CD4-positive, alpha-beta T cell treated with Interleukin-6 at 100 ng/mL for 8 hours (primary cell): ENCODE measurements around the gene TMEM218.
A peak's percentile ranks its signal among the peaks of the same experiment; 100 is the strongest.
"Not testable (repeated sequence)": the region's sequence is repeated elsewhere in the genome, so short reads cannot be mapped to it uniquely, and the experiment has no call there.

Source experiments
- DNase-seq: peaks from one replicate; pipeline ENCODE4 v3.0.0-alpha.2; 2020; ENCODE audit warnings: mixed read lengths, low spot score

The TMEM218 gene

DNA sequence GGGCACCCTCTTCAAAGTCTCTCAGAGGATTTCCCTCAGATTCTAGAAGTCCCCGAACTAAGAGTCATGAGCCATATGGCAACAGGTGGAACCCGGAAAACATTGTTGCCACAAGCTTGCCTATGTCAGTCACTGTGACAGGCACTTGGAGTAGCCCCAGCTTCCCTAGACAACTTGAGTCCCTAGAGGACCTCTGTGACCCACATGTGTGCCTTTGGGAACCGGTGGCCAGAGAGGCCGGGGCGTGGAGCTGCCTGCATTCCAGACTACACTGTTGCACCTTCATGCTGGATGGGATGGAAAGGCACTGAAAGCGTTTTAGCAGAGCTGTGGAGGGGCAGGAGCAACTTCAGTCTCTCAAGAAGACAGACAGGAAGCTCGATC lies 36.2 kb downstream of the TMEM218 start:
- no peak for DNase-seq

DNA sequence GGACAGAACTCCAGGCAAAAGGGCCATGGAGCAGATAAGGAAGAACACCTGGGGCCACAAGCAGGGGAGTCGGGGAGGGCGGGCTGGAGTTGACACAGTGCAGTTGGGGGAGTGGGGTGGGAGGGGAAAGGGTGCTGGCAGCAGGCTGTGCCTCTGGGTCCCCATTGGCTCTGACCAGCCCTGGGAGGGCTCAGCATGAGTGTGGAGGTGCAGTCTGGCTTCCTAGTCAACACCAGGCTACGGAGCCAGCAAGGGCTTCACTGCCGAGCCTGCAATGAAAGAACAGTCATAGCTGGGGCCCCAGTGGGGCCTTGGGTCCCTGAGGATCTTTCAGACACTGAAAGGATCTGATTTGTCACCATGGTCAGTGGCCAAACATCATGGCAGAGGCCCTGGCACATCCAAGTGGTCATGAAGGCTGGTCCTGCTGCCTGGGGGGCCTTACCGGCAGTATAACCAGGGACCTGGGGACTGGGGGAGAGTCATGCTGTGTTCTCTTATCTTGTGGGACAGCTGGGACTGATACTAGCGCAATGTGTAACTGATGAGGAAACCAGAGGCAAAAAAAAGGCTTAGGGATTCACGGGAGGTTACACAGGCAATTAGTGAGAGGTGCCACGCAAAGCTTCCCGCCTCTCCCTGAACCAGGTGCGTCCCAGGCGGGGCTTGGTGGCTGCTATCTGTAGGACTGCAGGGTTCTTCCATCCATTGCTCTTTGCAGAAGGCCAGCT lies 36.8 kb downstream of the TMEM218 start:
- no peak for DNase-seq

DNA sequence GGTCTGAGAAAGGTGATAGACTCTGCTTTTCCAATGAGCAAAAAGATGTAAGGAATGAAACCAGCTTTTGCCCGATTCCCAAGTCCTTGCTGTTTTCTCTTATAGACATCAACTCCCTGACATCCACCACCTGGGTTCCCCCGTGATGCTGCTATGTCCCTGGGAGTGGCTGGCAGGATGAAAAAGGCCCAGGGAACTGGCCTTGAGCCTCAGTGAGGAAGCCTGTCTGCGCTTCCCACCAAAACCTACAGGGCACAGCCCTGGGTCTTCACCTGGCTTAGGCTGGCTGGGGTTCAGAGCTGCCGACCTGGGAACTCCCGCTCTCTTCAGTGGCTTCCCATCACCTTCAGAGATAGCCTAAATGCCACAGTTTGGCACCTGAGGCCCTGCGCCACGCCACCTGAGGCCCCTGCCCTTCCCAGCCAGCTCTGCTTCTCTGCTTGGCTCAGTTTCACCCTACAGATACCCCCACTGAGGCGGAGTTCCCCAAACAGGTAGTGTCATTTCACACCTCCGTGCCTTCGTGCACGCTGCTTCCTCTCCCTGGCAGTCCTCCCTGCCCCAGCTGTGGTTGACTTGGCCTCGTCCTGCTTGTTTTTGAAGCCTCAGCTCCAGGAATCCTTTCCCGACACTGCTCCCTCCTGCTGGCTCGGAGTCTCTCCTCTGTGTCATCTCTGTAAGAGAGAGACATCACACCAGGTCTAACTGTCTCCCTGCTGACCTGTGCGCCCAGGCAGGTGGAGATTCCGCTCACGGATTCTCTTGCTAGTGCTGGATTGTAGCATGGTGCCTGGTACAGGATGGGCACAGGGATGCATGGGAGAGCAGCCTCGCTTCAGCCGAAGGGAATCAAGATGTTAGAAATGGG lies 37.6 kb downstream of the TMEM218 start:
- DNase-seq = no peak

DNA sequence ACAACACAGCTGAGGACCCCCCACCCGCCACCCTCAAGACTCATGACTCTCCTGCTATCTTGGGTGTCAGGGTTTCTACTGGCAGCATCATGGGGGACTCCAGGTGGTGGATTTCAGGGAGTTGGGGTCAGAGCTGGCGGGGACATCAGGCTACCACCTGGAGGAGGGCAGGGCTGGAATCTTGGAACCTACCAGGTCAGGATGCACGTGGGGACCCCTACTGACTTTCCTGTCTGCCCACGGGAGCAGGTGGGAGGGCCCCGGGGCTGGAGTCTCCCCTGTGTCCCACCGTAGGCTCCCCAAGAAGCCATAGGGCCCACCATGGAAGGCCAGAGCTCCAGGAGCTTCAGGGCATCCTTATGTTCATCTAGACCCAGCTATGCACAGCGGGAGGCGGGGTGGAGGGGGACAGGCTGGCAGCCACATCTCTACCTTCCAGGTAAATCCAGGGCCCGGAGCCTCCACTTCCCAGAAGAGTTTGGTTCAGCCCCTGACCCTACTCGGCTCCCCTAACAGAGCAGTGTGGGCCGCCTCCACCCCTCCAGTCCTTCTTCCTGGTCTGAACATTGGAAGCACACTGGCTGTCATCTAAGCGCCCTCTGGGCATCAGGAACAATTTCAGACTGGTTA lies 38.4 kb downstream of the TMEM218 start:
- no peak for DNase-seq

DNA sequence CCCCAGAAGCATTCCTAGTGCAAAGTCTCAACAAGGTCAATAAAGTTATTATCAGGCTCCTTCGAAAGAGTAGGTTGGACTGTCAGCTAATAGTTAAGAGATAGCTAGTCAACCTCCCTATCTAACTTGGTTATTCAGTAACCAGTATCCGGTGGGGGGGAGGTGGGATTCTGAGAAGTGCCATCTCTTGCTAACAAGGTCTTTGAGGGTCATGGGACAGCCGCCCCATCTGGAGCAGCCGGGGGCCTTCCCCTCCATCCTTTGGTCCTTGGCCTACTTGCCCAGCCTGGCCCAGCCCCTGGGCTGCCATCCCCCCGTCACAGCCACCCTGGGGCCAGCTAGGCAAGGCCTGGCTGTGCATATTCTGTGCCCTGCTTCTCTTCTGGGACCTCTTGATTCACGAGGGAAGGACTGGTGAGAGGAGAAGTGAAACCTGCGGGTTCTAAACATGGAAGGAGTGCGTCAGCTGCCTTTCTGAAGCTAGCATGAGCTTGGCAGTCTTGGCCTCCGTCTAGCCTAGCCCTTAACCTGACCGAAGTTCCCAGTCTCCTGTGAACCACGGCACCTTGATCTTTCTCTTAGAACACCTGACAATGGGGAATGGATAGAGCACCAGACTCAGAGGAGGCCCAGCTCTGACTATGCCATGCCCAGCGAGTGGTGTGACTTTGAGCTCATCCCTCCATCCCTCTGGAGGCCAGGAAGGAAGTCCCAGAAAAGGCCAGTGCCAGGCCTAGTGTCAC lies 39.0 kb downstream of the TMEM218 start:
- DNase-seq = no peak

DNA sequence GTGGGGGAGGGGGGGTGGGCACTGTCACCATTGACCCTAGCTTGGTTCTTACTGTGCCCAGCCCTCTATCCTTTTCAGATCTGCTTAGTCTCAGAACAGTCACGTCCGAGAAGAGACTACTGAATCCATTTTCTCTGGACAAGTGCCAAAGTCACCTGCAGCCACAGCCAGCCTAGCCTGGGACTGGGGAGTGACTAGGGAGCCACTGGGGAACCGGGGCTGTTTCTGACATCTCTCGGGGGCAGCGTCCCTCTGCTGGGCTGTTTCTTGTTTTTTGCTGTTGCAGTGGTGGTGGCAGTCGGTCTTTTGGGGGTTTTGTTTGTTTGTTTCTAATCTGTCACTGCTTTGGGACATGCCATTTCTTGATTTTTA lies 39.6 kb downstream of the TMEM218 start:
- no peak for DNase-seq

DNA sequence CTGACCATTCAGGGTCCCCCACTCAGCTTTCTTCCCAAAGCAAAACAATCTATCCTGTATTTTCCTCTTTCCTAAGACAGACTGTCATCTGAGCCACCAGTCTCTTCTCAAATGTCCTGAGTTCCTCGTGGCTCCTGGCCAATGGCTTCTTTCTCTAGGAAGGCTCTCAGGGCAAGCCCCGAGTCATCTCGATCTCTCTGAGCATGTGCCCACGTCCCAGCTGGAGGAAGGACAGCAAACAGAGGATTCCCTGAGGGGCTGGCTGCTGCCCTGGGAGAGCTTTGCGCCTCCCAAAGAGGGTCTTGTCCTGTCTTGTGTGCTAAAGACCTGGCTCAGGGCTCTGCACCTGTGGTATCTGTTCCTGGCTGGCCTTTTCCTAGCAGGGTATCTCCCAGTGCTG lies 40.0 kb downstream of the TMEM218 start:
- DNase-seq = no peak

DNA sequence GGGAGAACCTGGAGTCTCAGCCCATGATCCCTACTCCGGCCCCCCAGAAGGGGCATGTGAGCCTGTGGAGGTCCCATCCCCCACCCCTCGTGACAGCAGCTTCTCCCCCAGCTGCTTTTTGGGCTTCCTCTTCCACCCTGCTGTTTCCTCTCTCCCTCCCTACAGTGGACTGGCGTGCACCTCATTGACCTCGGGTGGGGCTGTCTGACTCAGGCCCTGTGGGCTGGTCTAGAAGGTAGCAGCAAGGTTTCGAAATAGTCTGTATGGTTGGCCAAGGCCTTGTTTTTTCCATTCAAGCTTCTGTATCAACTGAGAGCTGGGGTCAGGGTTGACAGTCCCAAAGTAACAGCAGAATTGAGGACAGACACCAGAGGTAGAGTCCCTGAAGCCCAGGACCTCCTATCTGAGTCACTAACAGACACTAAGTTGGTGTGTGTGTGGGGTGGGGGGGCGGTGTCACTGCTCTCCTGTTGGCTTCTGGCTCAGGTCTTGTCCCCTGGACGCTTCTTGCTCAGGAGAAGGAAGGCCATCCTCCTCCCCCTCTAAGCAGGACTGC lies 40.6 kb downstream of the TMEM218 start:
- DNase-seq = no peak

DNA sequence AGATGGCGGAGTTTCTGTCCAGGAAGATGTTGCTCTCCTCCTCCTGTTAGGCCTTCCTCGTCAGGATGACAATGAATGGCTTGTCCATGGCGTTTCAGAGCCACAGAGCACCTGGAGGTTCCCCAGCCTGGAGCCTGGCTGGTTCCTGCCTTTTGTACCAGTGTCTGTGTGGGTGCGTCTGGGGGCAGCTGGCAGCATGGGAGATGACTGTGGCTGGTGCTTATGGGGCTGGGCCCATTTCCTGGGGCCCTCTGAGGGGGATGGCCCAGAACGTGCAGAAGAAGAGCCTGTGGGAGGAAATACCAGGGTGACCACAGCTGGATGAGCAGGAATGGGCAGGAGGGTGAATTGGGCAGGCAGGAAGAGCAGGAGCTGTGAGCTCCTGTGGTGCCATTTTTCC lies 41.6 kb downstream of the TMEM218 start:
- no peak for DNase-seq

DNA sequence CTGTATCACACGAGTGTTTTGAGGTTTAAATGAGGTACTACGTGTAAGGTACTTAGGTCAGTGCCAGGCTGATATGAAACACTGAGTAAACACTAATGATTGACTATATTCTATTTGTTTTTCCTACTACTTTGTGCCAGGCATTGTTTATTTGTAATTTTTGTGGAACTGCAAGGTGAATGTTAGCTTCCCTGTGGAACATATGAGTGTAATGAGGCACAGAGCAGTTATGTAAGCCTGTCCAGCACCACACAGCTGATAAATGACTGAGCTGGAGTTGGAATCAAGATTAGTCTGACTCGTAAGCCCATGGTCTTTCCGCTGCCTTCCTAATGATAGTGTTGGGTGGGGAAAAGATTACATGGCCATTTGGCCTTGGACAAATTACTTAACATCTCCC lies 42.4 kb downstream of the TMEM218 start:
- DNase-seq = no peak

DNA sequence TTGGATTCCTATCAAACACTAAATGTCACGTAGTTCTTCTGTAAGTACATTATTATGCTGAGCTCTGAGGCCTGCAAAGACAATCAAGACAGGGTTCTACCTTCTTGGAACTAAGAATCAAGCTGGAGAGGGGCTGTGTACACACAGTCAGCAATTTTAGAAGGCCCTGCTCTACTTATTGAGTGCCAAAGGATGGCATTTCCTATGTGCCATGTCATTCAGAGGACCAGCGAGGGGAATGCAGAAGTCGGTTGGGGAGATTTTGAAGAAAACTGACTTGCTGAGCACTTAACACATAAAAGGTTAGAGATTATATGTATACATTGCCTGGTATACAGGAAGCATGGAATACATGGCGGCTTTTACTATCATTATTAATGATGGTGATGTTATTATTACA lies 43.1 kb downstream of the TMEM218 start:
- DNase-seq = no peak

DNA sequence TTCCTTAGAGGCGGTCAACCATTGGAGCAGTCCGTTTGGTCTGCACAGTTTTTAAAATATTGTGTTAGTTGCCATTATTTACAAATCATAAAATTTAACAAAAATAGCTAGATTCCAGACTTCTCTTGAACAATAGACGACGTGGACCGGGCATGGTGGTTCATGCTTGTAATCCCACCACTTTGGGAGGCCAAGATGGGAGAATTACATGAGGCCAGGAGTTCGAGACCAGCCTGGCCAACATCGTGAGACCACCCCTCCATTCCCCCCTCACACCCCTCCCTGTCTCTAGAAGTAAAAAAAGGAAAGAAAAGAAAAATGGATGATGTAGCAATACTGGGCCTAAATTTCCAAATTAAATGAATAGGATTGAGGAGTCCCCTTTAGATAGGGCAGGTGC lies 47.4 kb downstream of the TMEM218 start:
- no peak for DNase-seq

DNA sequence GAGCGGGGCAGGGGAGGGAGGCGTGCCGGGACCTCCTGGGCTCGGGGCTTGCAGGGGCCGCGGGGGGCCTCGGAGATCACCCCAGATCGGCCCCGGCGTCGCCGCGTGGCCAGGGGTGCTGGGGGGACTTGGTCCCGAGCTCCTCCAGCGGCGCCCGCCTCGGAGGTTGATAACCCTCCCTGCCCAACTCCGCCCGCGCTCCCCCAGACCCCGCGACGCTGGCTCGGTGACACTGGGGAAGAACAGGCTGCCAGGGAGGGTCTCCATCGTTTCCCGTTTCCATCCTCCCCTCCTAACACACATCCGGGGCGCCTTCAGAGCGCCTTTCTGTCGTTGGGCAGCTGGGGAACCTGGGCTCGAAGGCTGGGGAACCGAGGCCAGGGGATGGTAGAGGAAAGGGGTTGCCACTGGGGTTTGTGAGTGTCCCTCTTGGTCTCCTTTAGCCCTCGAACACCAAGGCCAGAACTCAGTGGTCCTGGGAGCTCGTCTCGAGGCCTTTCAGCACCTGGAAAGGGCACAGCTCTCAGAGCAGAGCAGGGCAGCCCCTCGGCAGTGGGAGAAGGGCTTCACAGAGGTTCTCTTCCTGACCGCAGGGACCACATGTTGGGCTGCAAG lies 47.9 kb downstream of the TMEM218 start:
- DNase-seq = no peak

DNA sequence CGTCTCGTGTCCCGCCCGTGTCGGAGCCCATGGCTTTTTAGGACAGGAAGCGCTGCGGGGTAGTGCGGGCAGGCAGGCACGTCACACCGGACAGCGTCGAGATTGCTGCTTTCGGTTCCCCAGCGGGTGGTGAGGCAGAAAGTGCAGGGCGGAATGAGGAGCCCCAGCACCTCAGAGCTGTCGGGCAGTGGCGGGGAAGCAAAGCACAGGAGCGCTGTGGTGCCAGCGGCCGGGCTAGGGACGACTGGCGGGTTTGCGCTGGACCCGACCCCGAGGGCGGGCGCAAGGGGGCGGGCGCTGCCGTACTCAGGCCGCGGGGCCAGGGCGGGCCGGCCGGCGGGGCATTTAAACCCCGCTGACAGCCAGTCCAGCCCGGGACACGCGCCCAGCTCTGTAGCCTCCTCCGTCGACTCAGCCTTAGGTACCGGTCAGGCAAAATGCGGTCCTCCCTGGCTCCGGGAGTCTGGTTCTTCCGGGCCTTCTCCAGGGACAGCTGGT lies 48.4 kb downstream of the TMEM218 start, which contains the start of gene SLC37A2:
Gene SLC37A2 (plus strand): TSS at position 375 of the 498 bp plus-strand sequence. CDS start 63 bp downstream, at position 438.
- DNase-seq = peak; percentile 14

DNA sequence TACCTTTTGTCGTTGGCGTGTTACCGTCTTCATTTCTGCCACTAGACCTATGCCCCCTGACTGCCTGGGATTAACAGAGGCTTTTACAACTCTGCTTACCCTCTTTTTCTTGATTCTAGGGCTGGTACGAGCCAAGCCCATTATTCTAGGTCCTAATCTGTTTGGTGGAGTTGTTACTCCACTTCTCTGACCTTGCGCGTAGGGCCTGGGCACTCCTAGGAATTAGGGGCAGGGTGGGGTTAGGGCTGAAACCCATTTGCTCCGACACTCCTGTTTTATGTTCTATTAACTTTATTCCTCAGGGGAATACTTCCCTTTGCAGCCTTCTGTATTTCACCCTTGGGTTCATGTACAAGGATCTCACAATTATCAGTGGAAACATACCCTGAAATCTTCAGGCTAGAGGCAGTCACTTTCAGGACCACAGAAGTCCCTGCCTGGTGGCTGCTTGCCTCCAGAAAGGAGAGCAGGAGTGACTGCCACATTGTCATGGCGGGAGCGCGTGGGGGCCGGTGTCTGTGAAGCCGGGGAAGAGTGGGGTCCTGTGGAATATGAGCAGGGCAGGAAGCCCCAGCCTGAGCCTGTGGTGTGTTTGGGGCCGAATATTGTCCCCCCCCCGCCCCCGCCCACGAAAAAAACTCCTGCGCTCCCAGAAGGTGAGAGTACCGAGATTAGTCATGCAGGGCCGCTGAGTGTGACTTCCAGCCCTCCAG lies 49.1 kb downstream of the TMEM218 start:
- no peak for DNase-seq

DNA sequence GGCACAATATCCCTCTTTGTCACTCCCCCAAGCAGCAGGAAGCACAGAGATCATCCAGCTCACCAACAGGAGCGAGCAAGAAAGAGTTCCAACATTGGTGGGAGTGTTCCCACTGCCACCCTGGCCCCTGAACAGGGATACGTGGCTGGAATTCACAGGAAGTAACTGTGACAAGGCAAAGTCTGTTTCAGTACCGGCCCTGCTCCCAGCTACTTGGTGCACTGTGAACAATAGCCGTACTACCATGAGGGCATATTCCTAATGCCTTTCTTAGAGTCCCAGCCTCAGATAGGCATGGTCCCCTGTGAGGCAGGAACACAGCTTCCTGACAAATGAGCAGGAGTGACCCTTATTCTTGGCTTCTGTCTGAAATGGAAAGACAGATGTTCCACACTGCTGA lies 50.1 kb downstream of the TMEM218 start:
- DNase-seq = no peak

DNA sequence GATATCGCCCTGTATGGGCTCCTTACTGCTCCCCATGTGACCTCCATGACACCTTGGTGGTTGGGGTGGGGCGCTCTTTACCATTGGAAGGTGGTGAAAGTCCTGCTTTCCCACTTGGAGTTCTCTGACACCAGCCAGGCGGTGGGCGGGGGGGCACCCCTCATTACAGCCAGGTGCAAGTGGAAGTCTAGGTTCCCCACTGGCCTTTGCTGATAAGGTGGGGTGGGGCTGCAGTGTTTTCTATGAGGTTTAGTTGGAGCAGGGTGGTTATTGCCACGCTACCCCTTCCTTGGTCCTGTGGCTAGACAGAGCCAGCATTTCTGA lies 53.8 kb downstream of the TMEM218 start:
- no peak for DNase-seq

DNA sequence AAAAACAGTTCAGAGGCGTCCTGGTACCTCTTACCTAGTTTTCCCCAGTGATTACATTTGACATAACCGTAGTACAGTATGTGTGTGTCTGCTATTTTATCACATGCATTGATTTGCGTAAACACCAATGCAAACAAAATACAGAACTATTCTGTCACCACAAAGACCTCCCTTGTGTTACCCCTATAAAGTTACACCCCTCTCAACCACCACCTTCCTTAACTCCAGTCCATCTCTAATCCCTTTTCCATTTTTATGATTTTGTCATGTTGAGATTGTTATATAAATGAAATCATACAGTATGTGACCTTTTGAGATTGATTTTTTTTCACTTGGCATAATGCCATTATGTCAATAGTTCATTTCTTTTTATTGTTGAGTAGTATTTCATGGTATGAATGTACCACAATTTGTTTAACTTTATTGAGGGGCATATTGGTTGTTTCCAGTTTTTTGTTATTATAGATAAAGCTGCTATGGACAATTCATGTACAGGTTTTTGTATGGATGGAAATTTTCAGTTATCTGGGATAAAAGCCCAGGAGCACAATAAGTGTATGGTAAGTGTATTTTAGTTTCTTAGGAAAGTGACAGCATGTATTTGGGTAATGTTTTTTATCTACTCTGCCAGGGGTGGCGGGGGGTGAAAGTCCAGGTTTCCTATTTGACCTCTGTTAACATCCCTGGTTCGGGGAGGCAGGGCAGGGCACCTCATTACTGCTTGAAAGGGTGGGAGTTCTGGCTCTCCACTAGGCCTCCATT lies 54.3 kb downstream of the TMEM218 start:
- DNase-seq = no peak

DNA sequence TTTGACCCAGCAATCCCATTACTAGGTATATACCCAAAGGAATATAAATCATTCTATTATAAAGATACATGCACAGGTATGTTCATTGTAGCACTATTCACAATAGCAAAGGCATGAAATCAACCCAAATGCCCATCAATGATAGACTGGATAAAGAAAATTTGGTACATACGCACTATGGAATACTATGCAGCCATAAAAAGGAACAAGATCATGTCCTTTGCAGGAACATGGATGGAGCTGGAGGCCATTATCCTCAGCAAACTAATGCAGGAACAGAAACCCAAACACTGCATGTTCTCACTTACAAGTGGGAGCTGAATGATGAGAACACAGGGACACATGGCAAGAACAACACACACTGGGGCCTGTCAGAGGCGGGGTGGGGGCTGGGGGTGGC lies 55.3 kb downstream of the TMEM218 start:
- not testable (repeated sequence) for DNase-seq

DNA sequence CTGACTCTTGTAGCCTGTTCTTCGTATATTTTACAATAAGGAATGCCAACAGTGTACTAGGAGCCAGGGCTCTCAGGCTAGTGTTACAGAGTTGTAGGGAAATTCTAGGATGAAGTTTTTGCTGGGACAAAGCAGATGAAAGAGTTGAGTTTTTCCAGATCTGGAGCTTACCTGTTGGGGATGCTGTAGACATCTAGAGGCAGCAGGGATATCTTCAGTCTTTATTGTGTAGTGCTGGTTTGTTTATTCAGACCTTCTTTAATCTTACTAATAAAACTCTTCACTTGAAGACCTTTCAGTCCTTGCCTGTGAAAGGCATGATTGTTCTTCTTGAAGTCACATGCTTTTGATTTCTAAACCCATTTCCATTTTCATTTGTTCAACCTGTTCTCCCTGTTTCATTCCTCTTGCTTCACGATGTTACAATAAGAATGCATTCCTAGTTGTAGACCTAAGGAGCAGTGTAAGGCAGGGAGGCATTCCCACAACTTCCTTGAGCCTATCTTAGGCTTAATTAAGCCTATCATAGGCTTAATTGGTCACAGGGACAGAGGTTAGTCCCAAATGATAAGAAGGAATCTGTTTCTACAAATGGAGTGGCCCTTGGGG lies 56.2 kb downstream of the TMEM218 start:
- no peak for DNase-seq
